ENCODE measurements around the gene PRAC2. TPM values are rescaled to one million over a fixed set of nuclear protein-coding genes. Genes with fewer than 3 reads are reported as not detected.

The PRAC2 gene
- total RNA-seq, 4 donors from 2014 or later = not detected

- intact Hi-C loops (cut with DNase I) = no loop called here
- TF ChIP-seq EP300 (IDR thresholded peaks at IDR 0.05) (no peak), POLR2AphosphoS5 (IDR thresholded peaks at IDR 0.05) (no peak)
- TF ChIP-seq, protein P1, sequence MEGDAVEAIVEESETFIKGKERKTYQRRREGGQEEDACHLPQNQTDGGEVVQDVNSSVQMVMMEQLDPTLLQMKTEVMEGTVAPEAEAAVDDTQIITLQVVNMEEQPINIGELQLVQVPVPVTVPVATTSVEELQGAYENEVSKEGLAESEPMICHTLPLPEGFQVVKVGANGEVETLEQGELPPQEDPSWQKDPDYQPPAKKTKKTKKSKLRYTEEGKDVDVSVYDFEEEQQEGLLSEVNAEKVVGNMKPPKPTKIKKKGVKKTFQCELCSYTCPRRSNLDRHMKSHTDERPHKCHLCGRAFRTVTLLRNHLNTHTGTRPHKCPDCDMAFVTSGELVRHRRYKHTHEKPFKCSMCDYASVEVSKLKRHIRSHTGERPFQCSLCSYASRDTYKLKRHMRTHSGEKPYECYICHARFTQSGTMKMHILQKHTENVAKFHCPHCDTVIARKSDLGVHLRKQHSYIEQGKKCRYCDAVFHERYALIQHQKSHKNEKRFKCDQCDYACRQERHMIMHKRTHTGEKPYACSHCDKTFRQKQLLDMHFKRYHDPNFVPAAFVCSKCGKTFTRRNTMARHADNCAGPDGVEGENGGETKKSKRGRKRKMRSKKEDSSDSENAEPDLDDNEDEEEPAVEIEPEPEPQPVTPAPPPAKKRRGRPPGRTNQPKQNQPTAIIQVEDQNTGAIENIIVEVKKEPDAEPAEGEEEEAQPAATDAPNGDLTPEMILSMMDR (IDR thresholded peaks at IDR 0.05) = no peak
- H3K27me3 ChIP-seq = peaks cover 0 to 63% (median 0%) of the 10 kb centered on the region in 4 donors
- no peak overlapping the region for H3K4me3 ChIP-seq
- H3K27ac ChIP-seq (replicated peaks in 1 of 4) = no peak overlapping the region
- H3K9me3 ChIP-seq = no peaks in the 10 kb centered on the region
- H3K36me3 ChIP-seq = no peaks in the 10 kb centered on the region
- no peak for DNase-seq (ENCODE audit: extremely low spot score)
- 97% methylated on average over 4 of the region's 4 CpGs for WGBS
- H3K4me1 ChIP-seq = no peaks in the 10 kb centered on the region
Observed at GRCh38 chr17:48767263-48767774, 44.3 kb downstream of the PRAC2 start.

DNA sequence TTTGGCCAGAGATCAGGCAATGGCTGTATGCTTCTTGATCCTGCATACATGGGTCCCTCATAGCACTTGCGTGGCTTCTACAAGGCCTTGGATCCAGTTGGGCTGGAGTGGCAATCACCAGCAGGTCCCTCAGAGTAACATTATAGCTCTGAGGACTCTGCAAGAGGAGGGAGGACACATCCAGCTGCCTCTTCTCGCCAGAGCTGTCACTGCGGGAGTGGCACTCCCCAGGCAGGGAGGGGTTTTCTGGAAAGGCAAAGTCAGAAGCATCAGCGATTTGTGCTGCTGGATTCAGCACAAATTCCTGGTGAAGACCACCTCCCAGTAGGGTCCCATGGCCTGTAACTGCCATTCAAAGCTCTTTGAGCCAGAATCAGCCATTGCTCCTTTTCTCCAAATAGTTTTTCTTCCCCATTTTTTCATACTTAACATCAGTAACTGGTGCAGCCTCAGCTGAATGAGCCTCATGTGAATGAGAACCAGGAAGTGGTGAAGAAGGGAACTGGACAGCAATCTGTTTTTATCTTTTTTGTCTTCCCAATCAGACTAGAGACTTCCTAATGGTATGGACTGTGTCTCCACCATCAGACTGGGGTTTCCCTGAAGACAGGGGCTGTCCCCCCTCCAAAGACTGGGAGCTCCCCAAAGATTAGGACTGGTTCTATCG is 46.2 kb downstream of the PRAC2 start:
- no peaks in the 10 kb centered on the region for H3K9me3 ChIP-seq
- H3K4me3 ChIP-seq = no peak overlapping the region
- TF ChIP-seq POLR2A (IDR thresholded peaks at IDR 0.05; ENCODE audit: low read depth) (no peak), POLR2AphosphoS5 (IDR thresholded peaks at IDR 0.05) (no peak), EP300 (IDR thresholded peaks at IDR 0.05) (no peak)
- TF ChIP-seq, protein P1 (IDR thresholded peaks at IDR 0.05) = no peak
- no peaks in the 10 kb centered on the region for H3K36me3 ChIP-seq
- intact Hi-C loops (cut with DNase I) = no loop called here
- DNase-seq (ENCODE audit: extremely low spot score) = no peak
- peaks cover 0 to 57% (median 0%) of the 10 kb centered on the region in 4 donors for H3K27me3 ChIP-seq
- no peaks in the 10 kb centered on the region for H3K4me1 ChIP-seq
- H3K27ac ChIP-seq (replicated peaks in 1 of 4) = no peak overlapping the region
- 79% methylated on average over 3 of the region's 5 CpGs for WGBS

- TF ChIP-seq POLR2A (IDR thresholded peaks at IDR 0.05; ENCODE audit: low read depth) (no peak), EP300 (IDR thresholded peaks at IDR 0.05) (no peak), POLR2AphosphoS5 (IDR thresholded peaks at IDR 0.05) (no peak)
- TF ChIP-seq, protein P1 (IDR thresholded peaks at IDR 0.05) = no peak
- 62% methylated on average over 3 of the region's 3 CpGs for WGBS
- H3K27me3 ChIP-seq = peaks cover 0 to 58% (median 0%) of the 10 kb centered on the region in 4 donors
Observed at GRCh38 chr17:48770954-48771353, 48.0 kb downstream of the PRAC2 start.

GRCh38 chr17:48773245-48773644 is 50.3 kb downstream of the PRAC2 start:
- Histone ChIP-seq H3K4me3 (no peak overlapping the region), H3K27me3 (peaks cover 0 to 74% (median 3%) of the 10 kb centered on the region in 4 donors), H3K4me1 (no peaks in the 10 kb centered on the region), H3K36me3 (no peaks in the 10 kb centered on the region), H3K27ac (replicated peaks in 1 of 4) (no peak overlapping the region), H3K9me3 (peaks cover 0 to 4% (median 0%) of the 10 kb centered on the region in 4 donors)
- TF ChIP-seq POLR2A (IDR thresholded peaks at IDR 0.05; ENCODE audit: low read depth) (no peak), POLR2AphosphoS5 (IDR thresholded peaks at IDR 0.05) (no peak), EP300 (IDR thresholded peaks at IDR 0.05) (no peak)
- TF ChIP-seq, protein P1 (IDR thresholded peaks at IDR 0.05) = no peak
- 86% methylated on average over 3 of the region's 3 CpGs for WGBS
- intact Hi-C loops (cut with DNase I) = no loop called here
- DNase-seq (ENCODE audit: extremely low spot score) = no peak

More at GRCh38 chr17:48770954-48771353, 48.0 kb downstream of the PRAC2 start:
- no peak overlapping the region for H3K27ac ChIP-seq (replicated peaks in 1 of 4)
- H3K9me3 ChIP-seq = peaks cover 0 to 2% (median 0%) of the 10 kb centered on the region in 4 donors
- DNase-seq (ENCODE audit: extremely low spot score) = no peak
- no peaks in the 10 kb centered on the region for H3K36me3 ChIP-seq
- H3K4me3 ChIP-seq = no peak overlapping the region
- intact Hi-C loops (cut with DNase I) = no loop called here
- H3K4me1 ChIP-seq = no peaks in the 10 kb centered on the region

Small RNA genes lying within 50 kb of the gene (small RNA-seq; reads per million reads assigned to genes)
- gene AC091179.2 (0 reads per million in 3 donors), gene COX6B1P2 (0 reads per million in 3 donors), gene MIR3185 (0 reads per million in 3 donors), gene RF02132 (0 reads per million in 3 donors), gene RF02133 (0 reads per million in 3 donors), gene RN7SL125P (0 reads per million in 3 donors)

Other genes starting within 250 kb of the PRAC2 start
- gene HOXB1, start 192.2 kb upstream of the PRAC2 start, total RNA-seq = not detected
- 10 to 100 TPM; 36.3 to 86.4 (median 63.4) TPM for gene HOXB2, start 178.1 kb upstream of the PRAC2 start, total RNA-seq
- gene HOXB4, start 144.8 kb upstream of the PRAC2 start, total RNA-seq = 1 to 10 TPM; 3.5 to 8.3 (median 5.0) TPM
- 10 to 100 TPM; 10.8 to 34.9 (median 28.7) TPM for gene HOXB3, start 132.9 kb upstream of the PRAC2 start, total RNA-seq
- under 1 TPM; 0.17 to 0.83 (median 0.36) TPM for gene HOXB5, start 129.4 kb upstream of the PRAC2 start, total RNA-seq
- 1 to 10 TPM; 2.2 to 5.4 (median 2.9) TPM for gene HOXB6, start 118.2 kb upstream of the PRAC2 start, total RNA-seq
- gene HOXB7, start 112.2 kb upstream of the PRAC2 start, total RNA-seq = 1 to 10 TPM in 1 of 4 donors, under 1 TPM in 3; 0.52 to 1.7 (median 0.66) TPM
- not detected for gene HOXB8, start 107.9 kb upstream of the PRAC2 start, total RNA-seq
- gene HOXB9, start 96.8 kb upstream of the PRAC2 start, total RNA-seq = not detected
- not detected for gene PRAC1, start 667 bp upstream of the PRAC2 start, total RNA-seq
- not detected for gene HOXB13, start 5.6 kb downstream of the PRAC2 start, total RNA-seq
- 1 to 10 TPM in 1 of 4 donors, under 1 TPM in 2, not detected in 1; under 0.01 to 1.1 (median 0.29) TPM for gene TTLL6, start 94.0 kb downstream of the PRAC2 start, total RNA-seq
- 100 to 1,000 TPM; 157 to 210 (median 183) TPM for gene CALCOCO2, start 107.8 kb downstream of the PRAC2 start, total RNA-seq
- gene ATP5MC1, start 169.6 kb downstream of the PRAC2 start, total RNA-seq = 10 to 100 TPM; 62.5 to 93.9 (median 72.9) TPM
- gene UBE2Z, start 185.2 kb downstream of the PRAC2 start, total RNA-seq = 10 to 100 TPM; 46.4 to 76.4 (median 62.9) TPM
- gene SNF8, start 221.7 kb downstream of the PRAC2 start, total RNA-seq = 10 to 100 TPM; 80.6 to 97.1 (median 92.3) TPM
- not detected for gene GIP, start 245.4 kb downstream of the PRAC2 start, total RNA-seq